Panc1 (cell line): ENCODE measurements around the gene PLD3. TPM values are rescaled to one million over a fixed set of nuclear protein-coding genes. Genes with fewer than 3 reads are reported as not detected.
A peak's percentile ranks its signal among the peaks of the same experiment; 100 is the strongest.

Experiments used
- ATAC-seq: fragments of 200-7000 bp; cut with Tn5 transposase; 2 replicates; pipeline ENCODE4 v1.9.1; 2020; ENCODE audit warnings: mild to moderate bottlenecking, moderate library complexity
- BruUV-seq: library from RNA; stranded (reverse); fragments of 400-500 nt; replicated peaks from 2 replicates; lab custom pipeline; 2021; lab: Mats Ljungman, UMichigan
- CTCF ChIA-PET: fragments of 300-600 bp; sonication (Branson Sonifier 250); formaldehyde crosslinking; loops from one replicate; lab custom pipeline; 2022; ENCODE audit warnings: antibody characterized with exemption; lab: Charles Lee
- POLR2A ChIA-PET: fragments of 300-600 bp; sonication (Branson Sonifier 250); formaldehyde crosslinking; loops from one replicate; lab custom pipeline; 2022; ENCODE audit warnings: antibody characterized with exemption; lab: Charles Lee
- DNase-seq: peaks from one replicate; pipeline ENCODE4 v3.0.0-alpha.2; 2010; ENCODE audit warnings: low read depth, low spot score
- H3K27ac ChIP-seq: 2 replicates; pipeline ENCODE4 v1.5.1; 2011; ENCODE audit warnings: mild to moderate bottlenecking, low read length, inconsistent platforms
- H3K27me3 ChIP-seq: fragments of 200-500 bp; sonication (Bioruptor generic); 2 replicates; pipeline ENCODE4 v1.6.0; 2014; ENCODE audit warnings: low read length, inconsistent platforms; ENCODE audit not compliant: control insufficient read depth, insufficient read depth
- H3K36me3 ChIP-seq: fragments of 200-500 bp; sonication (Bioruptor generic); 2 replicates; pipeline ENCODE4 v1.5.1; 2014; ENCODE audit warnings: inconsistent platforms, mild to moderate bottlenecking, low read length, moderate library complexity; ENCODE audit not compliant: control insufficient read depth, insufficient read depth
- H3K4me1 ChIP-seq: 2 replicates; pipeline ENCODE4 v1.5.1; 2011; ENCODE audit warnings: inconsistent platforms, mild to moderate bottlenecking, low read length, moderate library complexity; ENCODE audit not compliant: control insufficient read depth, insufficient read depth
- H3K4me3 ChIP-seq, 2 experiments: 2 replicates each; pipeline ENCODE4 v1.5.1; 2011 to 2012; ENCODE audit warnings: low read depth in 2 of 2, low read length in 2 of 2, mild to moderate bottlenecking in 2 of 2, inconsistent platforms in 1 of 2, moderate library complexity in 1 of 2
- H3K9me3 ChIP-seq: fragments of 200-500 bp; sonication (Bioruptor generic); 2 replicates; pipeline ENCODE4 v1.5.1; 2014; ENCODE audit warnings: low read depth, mild to moderate bottlenecking, inconsistent platforms, low read length, moderate library complexity; ENCODE audit not compliant: control insufficient read depth, insufficient read depth
- POLR2AphosphoS5 ChIP-seq: IDR thresholded peaks from 2 replicates; pipeline ENCODE4 v1.6.1; 2012; ENCODE audit warnings: mild to moderate bottlenecking, low read depth, low read length, moderate library complexity
- SIN3A ChIP-seq: IDR thresholded peaks from 2 replicates; pipeline ENCODE4 v1.6.1; 2012; ENCODE audit warnings: low read depth, mild to moderate bottlenecking, low read length, moderate library complexity, borderline replicate concordance; ENCODE audit not compliant: insufficient read depth
- TCF7L2 ChIP-seq: IDR thresholded peaks from 2 replicates; pipeline ENCODE4 v1.6.1; 2011; ENCODE audit warnings: mild to moderate bottlenecking, low read depth, low read length, inconsistent platforms
- in situ Hi-C: cut with HindIII; loops from 2 replicates; pipeline ENCODE4 v1.10.0; 2016; ENCODE audit warnings: low sequenced_read_pairs, low pct_unique_long_range_greater_than_20kb
- intact Hi-C: fragments of 100-400 bp; cut with micrococcal nuclease; formaldehyde crosslinking; loops from one replicate; pipeline ENCODE4 v1.10.0; 2022; ENCODE audit not compliant: unreplicated experiment
- total RNA-seq: library from RNA; stranded (reverse); gene quantifications from one replicate; pipeline ENCODE4 v1.2.1, GENCODE V29; 2021; ENCODE audit not compliant: unreplicated experiment
- TF ChIP-seq, protein P1 (sequence below): fragments of 450-650 bp; IDR thresholded peaks from 2 replicates; pipeline ENCODE4 v1.5.1; 2017; ENCODE audit warnings: mild to moderate bottlenecking
- TF ChIP-seq, protein P2 (sequence below), 2 experiments: IDR thresholded peaks; 2 replicates each; pipeline ENCODE4 v1.6.1; 2011 to 2012; ENCODE audit warnings: low read depth in 2 of 2, control low read depth in 1 of 2, low read length in 1 of 2, mild to moderate bottlenecking in 1 of 2, moderate library complexity in 1 of 2; ENCODE audit not compliant: insufficient read depth in 1 of 2

PLD3 gene
- total RNA-seq, 1 experiment from 2014 or later, result 81.8 TPM

DNA sequence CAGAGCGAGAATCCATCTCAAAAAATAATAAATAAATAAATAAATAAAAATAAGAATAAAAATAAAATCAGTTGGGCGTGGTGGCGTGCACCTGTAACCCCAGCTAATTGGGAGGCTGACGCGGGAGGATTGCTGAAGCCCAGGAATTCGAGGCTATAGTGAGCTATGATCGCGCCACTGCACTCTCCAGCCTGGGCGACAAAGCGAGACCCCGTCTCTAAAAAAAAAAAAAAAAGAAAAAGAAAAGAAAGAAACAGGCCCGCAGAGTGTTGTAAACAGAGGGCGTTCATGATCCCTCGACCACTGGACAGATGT lies 71.9 kb downstream of the PLD3 start:
- no TSS peak for BruUV-seq
- no peak for ATAC-seq
- H3K27ac ChIP-seq, result peak overlapping the region; percentile 92
- H3K4me1 ChIP-seq, result peaks cover 36% of the 10 kb centered on the region
- ChIA-PET POLR2A (interaction anchor here (0.7 to 0.8 kb wide), 2 partner anchors 185 to 263 kb away, joined by 7 to 11 read pairs; no protein-coding TSS in a partner anchor), CTCF (interaction anchor here (0.6 to 0.7 kb wide), 4 partner anchors 28 to 189 kb away, joined by 3 to 5 read pairs (median 4); no protein-coding TSS in a partner anchor)
- no peaks in the 10 kb centered on the region for H3K27me3 ChIP-seq
- intact Hi-C loops (no loop called here), in situ Hi-C loops (no loop called here)
- no peaks in the 10 kb centered on the region for H3K9me3 ChIP-seq
- TF ChIP-seq SIN3A (no peak), TCF7L2 (no peak), POLR2AphosphoS5 (no peak)
- TF ChIP-seq, protein P1, sequence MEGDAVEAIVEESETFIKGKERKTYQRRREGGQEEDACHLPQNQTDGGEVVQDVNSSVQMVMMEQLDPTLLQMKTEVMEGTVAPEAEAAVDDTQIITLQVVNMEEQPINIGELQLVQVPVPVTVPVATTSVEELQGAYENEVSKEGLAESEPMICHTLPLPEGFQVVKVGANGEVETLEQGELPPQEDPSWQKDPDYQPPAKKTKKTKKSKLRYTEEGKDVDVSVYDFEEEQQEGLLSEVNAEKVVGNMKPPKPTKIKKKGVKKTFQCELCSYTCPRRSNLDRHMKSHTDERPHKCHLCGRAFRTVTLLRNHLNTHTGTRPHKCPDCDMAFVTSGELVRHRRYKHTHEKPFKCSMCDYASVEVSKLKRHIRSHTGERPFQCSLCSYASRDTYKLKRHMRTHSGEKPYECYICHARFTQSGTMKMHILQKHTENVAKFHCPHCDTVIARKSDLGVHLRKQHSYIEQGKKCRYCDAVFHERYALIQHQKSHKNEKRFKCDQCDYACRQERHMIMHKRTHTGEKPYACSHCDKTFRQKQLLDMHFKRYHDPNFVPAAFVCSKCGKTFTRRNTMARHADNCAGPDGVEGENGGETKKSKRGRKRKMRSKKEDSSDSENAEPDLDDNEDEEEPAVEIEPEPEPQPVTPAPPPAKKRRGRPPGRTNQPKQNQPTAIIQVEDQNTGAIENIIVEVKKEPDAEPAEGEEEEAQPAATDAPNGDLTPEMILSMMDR, result no peak
- TF ChIP-seq, protein P2, sequence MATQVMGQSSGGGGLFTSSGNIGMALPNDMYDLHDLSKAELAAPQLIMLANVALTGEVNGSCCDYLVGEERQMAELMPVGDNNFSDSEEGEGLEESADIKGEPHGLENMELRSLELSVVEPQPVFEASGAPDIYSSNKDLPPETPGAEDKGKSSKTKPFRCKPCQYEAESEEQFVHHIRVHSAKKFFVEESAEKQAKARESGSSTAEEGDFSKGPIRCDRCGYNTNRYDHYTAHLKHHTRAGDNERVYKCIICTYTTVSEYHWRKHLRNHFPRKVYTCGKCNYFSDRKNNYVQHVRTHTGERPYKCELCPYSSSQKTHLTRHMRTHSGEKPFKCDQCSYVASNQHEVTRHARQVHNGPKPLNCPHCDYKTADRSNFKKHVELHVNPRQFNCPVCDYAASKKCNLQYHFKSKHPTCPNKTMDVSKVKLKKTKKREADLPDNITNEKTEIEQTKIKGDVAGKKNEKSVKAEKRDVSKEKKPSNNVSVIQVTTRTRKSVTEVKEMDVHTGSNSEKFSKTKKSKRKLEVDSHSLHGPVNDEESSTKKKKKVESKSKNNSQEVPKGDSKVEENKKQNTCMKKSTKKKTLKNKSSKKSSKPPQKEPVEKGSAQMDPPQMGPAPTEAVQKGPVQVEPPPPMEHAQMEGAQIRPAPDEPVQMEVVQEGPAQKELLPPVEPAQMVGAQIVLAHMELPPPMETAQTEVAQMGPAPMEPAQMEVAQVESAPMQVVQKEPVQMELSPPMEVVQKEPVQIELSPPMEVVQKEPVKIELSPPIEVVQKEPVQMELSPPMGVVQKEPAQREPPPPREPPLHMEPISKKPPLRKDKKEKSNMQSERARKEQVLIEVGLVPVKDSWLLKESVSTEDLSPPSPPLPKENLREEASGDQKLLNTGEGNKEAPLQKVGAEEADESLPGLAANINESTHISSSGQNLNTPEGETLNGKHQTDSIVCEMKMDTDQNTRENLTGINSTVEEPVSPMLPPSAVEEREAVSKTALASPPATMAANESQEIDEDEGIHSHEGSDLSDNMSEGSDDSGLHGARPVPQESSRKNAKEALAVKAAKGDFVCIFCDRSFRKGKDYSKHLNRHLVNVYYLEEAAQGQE (IDR thresholded peaks at IDR 0.05; ENCODE audit: insufficient read depth in 1 of 2, low read depth in 2 of 2, low read length in 1 of 2), result no peak
- peaks cover 4% of the 10 kb centered on the region; the same call in 1 of the 2 replicates for H3K36me3 ChIP-seq
- peak overlapping the region; percentile 53 to 64 for H3K4me3 ChIP-seq
- DNase-seq, result no peak

DNA sequence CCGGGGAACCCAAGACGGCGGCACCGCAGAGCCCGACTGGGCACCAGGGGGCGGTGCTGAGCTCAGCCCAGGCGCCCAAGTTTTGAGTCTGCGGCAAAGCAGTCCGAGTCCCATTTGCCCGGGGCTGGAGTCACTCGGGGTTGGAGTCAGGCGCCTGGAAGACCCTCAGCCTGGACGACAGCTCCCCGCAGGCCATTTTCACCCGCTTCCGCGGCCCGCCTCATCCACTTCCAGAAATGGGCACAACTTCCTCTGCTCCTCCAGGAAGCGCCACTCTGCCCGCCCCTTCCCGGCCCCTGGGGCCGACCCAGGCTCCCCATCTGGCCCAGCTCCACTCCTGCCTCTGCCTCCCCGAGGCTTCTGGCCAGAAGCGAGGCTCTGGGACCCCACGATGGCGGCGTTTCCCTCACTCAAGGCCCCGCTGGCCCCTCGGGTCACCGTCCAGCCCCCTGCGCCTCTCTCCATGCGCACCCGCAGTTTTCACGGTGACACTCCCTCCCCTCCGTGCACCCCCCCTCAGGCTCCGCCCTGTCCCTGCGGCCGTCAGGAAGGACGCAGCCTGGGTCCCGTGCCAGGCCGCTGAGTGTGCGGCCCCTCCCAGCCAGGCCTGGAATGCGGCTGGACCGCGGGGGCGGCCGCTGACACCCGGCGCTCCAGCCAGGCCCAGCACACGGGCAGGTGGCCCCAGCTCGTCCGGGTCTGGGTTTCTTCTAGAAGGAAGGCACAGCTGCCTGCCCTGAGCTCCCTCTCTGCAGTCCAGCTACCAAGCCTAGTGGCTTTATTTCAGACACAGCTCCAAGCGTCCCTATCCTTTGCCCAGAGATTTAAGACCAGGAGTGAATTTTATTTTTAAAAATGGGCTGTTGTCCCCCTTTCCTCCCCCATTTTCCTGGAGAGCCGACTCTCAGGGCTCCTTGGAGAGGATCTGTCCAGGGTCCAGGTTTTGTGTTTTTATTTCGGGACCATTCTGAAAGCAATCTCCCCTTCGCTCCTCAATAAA lies 72.6 kb downstream of the PLD3 start:
- intact Hi-C loops (no loop called here), in situ Hi-C loops (no loop called here)
- POLR2A ChIA-PET, result interaction anchor here (0.7 to 0.8 kb wide), 2 partner anchors 184 to 264 kb away, joined by 7 to 11 read pairs; no protein-coding TSS in a partner anchor
- H3K4me1 ChIP-seq, result peaks cover 36% of the 10 kb centered on the region
- ATAC-seq, result peak; percentile 83
- H3K36me3 ChIP-seq, result peaks cover 4% of the 10 kb centered on the region; the same call in 1 of the 2 replicates
- CTCF ChIA-PET, result interaction anchor here (0.5 to 0.7 kb wide), 5 partner anchors 28 to 188 kb away, joined by 3 to 5 read pairs (median 4); no protein-coding TSS in a partner anchor
- no peak for DNase-seq
- no peaks in the 10 kb centered on the region for H3K27me3 ChIP-seq
- peak overlapping the region; percentile 92 for H3K27ac ChIP-seq
- peak overlapping the region; percentile 53 to 64 for H3K4me3 ChIP-seq
- BruUV-seq, result TSS peak; percentile 95
- TF ChIP-seq POLR2AphosphoS5 (peak; percentile 83), TCF7L2 (no peak), SIN3A (peak; percentile 70; the same call in 1 of the 2 replicates)
- TF ChIP-seq, protein P1, result peak; percentile 95
- TF ChIP-seq, protein P2 (IDR thresholded peaks at IDR 0.05; ENCODE audit: insufficient read depth in 1 of 2, low read depth in 2 of 2, low read length in 1 of 2), result 0 out of 4 replicates have a peak, but pooled peaks of 1 of the 2 experiments have one; percentile 23
- H3K9me3 ChIP-seq, result no peaks in the 10 kb centered on the region
